K562 (cell line): ENCODE results near the gene RABGAP1L. TPM values are rescaled to one million over a fixed set of nuclear protein-coding genes. Genes with fewer than 3 reads are reported as not detected.

ENCODE experiments used
- CBX1 ChIP-seq: sonication (generic); IDR thresholded peaks from 2 replicates; pipeline ENCODE4 v1.6.1; 2016; ENCODE audit warnings: antibody characterized with exemption, low read depth, mild to moderate bottlenecking
- CHD4 ChIP-seq: fragments of 200-600 bp; sonication (generic); IDR thresholded peaks from 3 replicates; pipeline ENCODE4 v1.6.1; 2012; ENCODE audit warnings: low read depth, mild to moderate bottlenecking, mixed read lengths, low read length, inconsistent platforms; ENCODE audit not compliant: insufficient read depth, insufficient replicate concordance, poor library complexity, severe bottlenecking
- CREB1 ChIP-seq, 2 experiments: sonication (generic) in 1 of 2; formaldehyde crosslinking in 1 of 2; IDR thresholded peaks; 2 replicates each; pipeline versions ENCODE4 v1.6.1 to v1.8.0; 2012 to 2022; ENCODE audit warnings: inconsistent platforms in 1 of 2, mild to moderate bottlenecking in 1 of 2, missing genetic modification reagents in 1 of 2, moderate library complexity in 1 of 2
- ESRRA ChIP-seq: fragments of 450-650 bp; IDR thresholded peaks from 2 replicates; pipeline ENCODE4 v1.6.1; 2014; ENCODE audit warnings: low read depth, mild to moderate bottlenecking, moderate library complexity, borderline replicate concordance
- FOXP1 ChIP-seq: sonication (generic); formaldehyde crosslinking; IDR thresholded peaks from 2 replicates; pipeline ENCODE4 v1.8.0; 2022; ENCODE audit warnings: mild to moderate bottlenecking, missing genetic modification reagents
- HLTF ChIP-seq: fragments of 450-650 bp; IDR thresholded peaks from 2 replicates; pipeline ENCODE4 v1.6.1; 2016
- HNRNPK ChIP-seq: fragments of 200-400 bp; formaldehyde crosslinking; IDR thresholded peaks from one replicate; pipeline ENCODE4 v1.6.1; 2018; ENCODE audit warnings: mild to moderate bottlenecking, low read depth, low read length; ENCODE audit not compliant: poor library complexity, severe bottlenecking
- IFI16 ChIP-seq: fragments of 250-450 bp; sonication (Bioruptor Pico); IDR thresholded peaks from 2 replicates; pipeline ENCODE4 v2.1.2; 2022; ENCODE audit warnings: mild to moderate bottlenecking, inconsistent platforms
- JUND ChIP-seq, 2 experiments: IDR thresholded peaks; 2 replicates in 1 of 2; 3 replicates in 1 of 2; pipeline ENCODE4 v1.6.1; 2011; ENCODE audit warnings: borderline replicate concordance in 2 of 2, low read depth in 2 of 2, low read length in 2 of 2, improper control_type of control experiment in 1 of 2, missing biosample characterization in 1 of 2, missing genetic modification characterization in 1 of 2, missing genetic modification reagents in 1 of 2
- MCM7 ChIP-seq, 2 experiments: fragments of 450-650 bp; IDR thresholded peaks; 2 replicates each; pipeline ENCODE4 v1.6.1; 2016 to 2018
- PRMT5 ChIP-seq: sonication (generic); formaldehyde crosslinking; IDR thresholded peaks from 2 replicates; pipeline ENCODE4 v1.5.0; 2020; ENCODE audit warnings: missing genetic modification reagents
- RAD51 ChIP-seq: fragments of 450-650 bp; IDR thresholded peaks from 2 replicates; pipeline ENCODE4 v1.7.1; 2016; ENCODE audit warnings: low read depth, mild to moderate bottlenecking, borderline replicate concordance
- SIN3A ChIP-seq, 2 experiments: fragments of 150-350 bp in 1 of 2; IDR thresholded peaks; 2 replicates each; pipeline ENCODE4 v1.6.1; 2011 to 2016; ENCODE audit warnings: borderline replicate concordance in 2 of 2, low read depth in 2 of 2, low read length in 2 of 2, mild to moderate bottlenecking in 2 of 2, moderate library complexity in 2 of 2; ENCODE audit not compliant: control insufficient read depth in 1 of 2
- SREBF2 ChIP-seq: sonication (generic); formaldehyde crosslinking; IDR thresholded peaks from 2 replicates; pipeline ENCODE4 v1.4.0; 2020; ENCODE audit warnings: mild to moderate bottlenecking, missing genetic modification reagents
- TRIM24 ChIP-seq, 2 experiments: fragments of 450-650 bp; IDR thresholded peaks; 2 replicates each; pipeline ENCODE4 v1.6.1; 2016
- ZNF318 ChIP-seq, 2 experiments: fragments of 450-650 bp; IDR thresholded peaks; 2 replicates each; pipeline ENCODE4 v1.6.1; 2016; ENCODE audit warnings: mild to moderate bottlenecking in 2 of 2, borderline replicate concordance in 1 of 2, low read depth in 1 of 2, moderate library complexity in 1 of 2
- ZNF57 ChIP-seq: fragments of 450-650 bp; formaldehyde crosslinking; IDR thresholded peaks from 2 replicates; pipeline ENCODE4 v1.4.0; 2020; ENCODE audit warnings: mild to moderate bottlenecking, moderate library complexity
- ZSCAN32 ChIP-seq: fragments of 450-650 bp; formaldehyde crosslinking; IDR thresholded peaks from 2 replicates; pipeline ENCODE4 v1.4.0; 2020; ENCODE audit warnings: mild to moderate bottlenecking, moderate library complexity
- polyA plus RNA-seq, 8 experiments: library from polyadenylated mRNA; depleted of rRNA in 4 of 8; stranded (reverse) in 5 of 8; unstranded in 3 of 8; fragments of >200 nt; fragmentation: Nextera tagmentation in 2 of 8; fragmentation: Illumina TruSeq in 1 of 8; extraction: Ambion mirVana in 2 of 8; extraction: Trizol in 1 of 8; gene quantifications; 2 replicates each; pipeline versions ENCODE4 v1.2.1 to v1.2.3, GENCODE V29; 2011 to 2014; ENCODE audit warnings: inconsistent platforms in 1 of 8, missing spikeins in 1 of 8
- total RNA-seq, 7 experiments: library from RNA; depleted of rRNA in 6 of 7; stranded (reverse); fragments of >200 nt in 6 of 7; fragmentation: Illumina TruSeq in 2 of 7; extraction: Trizol in 2 of 7; gene quantifications; 2 replicates each; pipeline versions ENCODE4 v1.2.1 to v1.2.3, GENCODE V29; 2011 to 2021; ENCODE audit warnings: low replicate concordance in 1 of 7

Gene RABGAP1L
- total and polyA plus RNA-seq, 9 of the 15 experiments (the other 6 are each of a cell fraction or from before 2014, with no cell fraction given): 16.5 to 44.9 (median 26.7) TPM

GRCh38 chr1:174159252-174160108 lies at the start of gene RABGAP1L (continued):
- TF ChIP-seq ZNF318 (IDR thresholded peaks at IDR 0.05; ENCODE audit: borderline replicate concordance in 1 of 2, low read depth in 1 of 2) (no peak), CHD4 (no peak), CREB1 (IDR thresholded peaks at IDR 0.05) (peak; percentile 72), CREB1 (CRISPR knock-in tag; IDR thresholded peaks at IDR 0.05) (peak; percentile 73), HLTF (peak; percentile 13; the same call in 1 of the 2 replicates), PRMT5 (no peak), ZNF57 (CRISPR knock-in tag) (0 out of 2 replicates have a peak, but pooled peaks have one; percentile 40), CBX1 (peak; percentile 92), SIN3A (IDR thresholded peaks at IDR 0.05; ENCODE audit: borderline replicate concordance in 2 of 2, control insufficient read depth in 1 of 2, low read depth in 2 of 2, low read length in 2 of 2) (peak; percentile 64 to 87; a peak in 3 of 4 replicates), MCM7 (IDR thresholded peaks at IDR 0.05) (no peak), ZSCAN32 (CRISPR knock-in tag) (0 out of 2 replicates have a peak, but pooled peaks have one; percentile 19), ESRRA (peak; percentile 78; the same call in 1 of the 2 replicates), HNRNPK (peak; percentile 90), IFI16 (CRISPR knock-in tag) (no peak), TRIM24 (IDR thresholded peaks at IDR 0.05) (0 out of 4 replicates have a peak, but pooled peaks of 1 of the 2 experiments have one; percentile 8), FOXP1 (peak; percentile 86), RAD51 (no peak), JUND (IDR thresholded peaks at IDR 0.05; ENCODE audit: borderline replicate concordance, low read depth, low read length) (peak; percentile 41; the same call in 1 of the 2 replicates), JUND (tag; IDR thresholded peaks at IDR 0.05; ENCODE audit: borderline replicate concordance, low read depth, low read length) (no peak; the same call in 2 of the 3 replicates), SREBF2 (CRISPR knock-in tag) (no peak)
